ENCODE results near the gene EFL1.
A peak's percentile ranks its signal among the peaks of the same experiment; 100 is the strongest.
"Not testable (repeated sequence)": the region's sequence is repeated elsewhere in the genome, so short reads cannot be mapped to it uniquely, and the experiment has no call there.

EFL1 gene

DNA sequence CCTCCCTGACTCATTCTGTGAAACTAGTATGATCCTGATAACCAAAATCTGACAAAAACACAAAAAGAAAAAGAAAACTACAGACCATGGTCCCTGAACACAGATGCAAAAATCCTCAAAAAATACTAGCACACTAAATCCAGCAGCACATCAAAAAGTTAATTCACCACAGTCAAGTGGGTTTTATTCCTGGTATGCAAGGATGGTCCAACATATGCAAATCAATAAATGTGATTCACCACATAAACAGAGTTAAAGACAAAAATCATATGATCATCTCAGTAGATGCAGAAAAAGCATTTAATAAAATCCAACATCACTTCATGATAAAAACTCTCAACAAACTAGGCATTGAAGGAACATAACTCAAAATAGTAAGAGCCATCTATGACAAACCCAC, 12.9 kb upstream of the EFL1 start:
- no peak overlapping the region for H3K4me3 ChIP-seq (ENCODE audit: low read depth, low read length)
- H3K9ac ChIP-seq, result no peak overlapping the region
- H3K27me3 ChIP-seq (ENCODE audit: control insufficient read depth, insufficient read depth, low read length), result no peaks in the 10 kb centered on the region
- TF ChIP-seq CTCF (IDR thresholded peaks at IDR 0.05), result no peak
- H3K4me1 ChIP-seq, result no peaks in the 10 kb centered on the region
- H3K79me2 ChIP-seq, result no peaks in the 10 kb centered on the region
- no peak overlapping the region for H2AFZ ChIP-seq
- no peaks in the 10 kb centered on the region for H3K9me3 ChIP-seq (ENCODE audit: control insufficient read depth, low read length)
- H3K36me3 ChIP-seq (ENCODE audit: control insufficient read depth, insufficient read depth, low read length), result no peaks in the 10 kb centered on the region
- H3K27ac ChIP-seq, result no peak overlapping the region
- no peak overlapping the region for H3K4me2 ChIP-seq (ENCODE audit: low read length)

GRCh38 chr15:82272154-82272553, 9.6 kb upstream of the EFL1 start:
- Histone ChIP-seq H3K79me2 (no peaks in the 10 kb centered on the region), H3K4me2 (ENCODE audit: low read length) (no peak overlapping the region), H3K9me3 (ENCODE audit: control insufficient read depth, low read length) (no peaks in the 10 kb centered on the region), H3K9ac (no peak overlapping the region), H3K27me3 (ENCODE audit: control insufficient read depth, insufficient read depth, low read length) (no peaks in the 10 kb centered on the region), H3K4me3 (ENCODE audit: low read depth, low read length) (no peak overlapping the region), H2AFZ (no peak overlapping the region), H3K36me3 (ENCODE audit: control insufficient read depth, insufficient read depth, low read length) (no peaks in the 10 kb centered on the region), H3K4me1 (no peaks in the 10 kb centered on the region), H3K27ac (no peak overlapping the region)
- no peak for TF ChIP-seq CTCF (IDR thresholded peaks at IDR 0.05)

- H3K4me1 ChIP-seq; H3K27me3 ChIP-seq (ENCODE audit: control insufficient read depth, insufficient read depth, low read length); H3K4me2 ChIP-seq (ENCODE audit: low read length); H3K27ac ChIP-seq; H3K36me3 ChIP-seq (ENCODE audit: control insufficient read depth, insufficient read depth, low read length); H3K4me3 ChIP-seq (ENCODE audit: low read depth, low read length); H3K9ac ChIP-seq; H2AFZ ChIP-seq; H3K9me3 ChIP-seq (ENCODE audit: control insufficient read depth, low read length); H3K79me2 ChIP-seq: not testable (repeated sequence)
These were observed 5.9 kb upstream of the EFL1 start for GRCh38 chr15:82268454-82268853.

DNA sequence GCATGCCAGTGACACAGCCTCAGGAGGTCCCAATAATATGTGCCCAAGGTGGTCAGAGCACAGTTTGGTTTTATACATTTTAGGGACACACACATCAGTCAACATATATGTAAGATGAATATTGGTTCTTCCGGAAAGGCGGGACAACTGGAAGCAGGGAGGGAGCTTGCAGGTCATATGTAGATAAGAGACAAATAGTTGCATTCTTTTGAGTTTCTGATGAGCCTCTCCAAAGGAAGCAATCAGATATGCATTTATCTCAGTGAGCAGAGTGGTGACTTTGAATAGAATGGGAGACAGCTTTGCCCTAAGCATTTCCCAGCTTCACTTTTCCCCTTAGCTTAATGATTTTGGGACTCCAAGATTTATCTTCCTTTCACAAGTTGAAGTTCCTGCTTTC, 4.6 kb upstream of the EFL1 start:
- not testable (repeated sequence) for H3K27me3 ChIP-seq (ENCODE audit: control insufficient read depth, insufficient read depth, low read length); H3K9me3 ChIP-seq (ENCODE audit: control insufficient read depth, low read length); H3K4me3 ChIP-seq (ENCODE audit: low read depth, low read length); H3K79me2 ChIP-seq; H3K9ac ChIP-seq; H3K4me2 ChIP-seq (ENCODE audit: low read length); H2AFZ ChIP-seq; H3K4me1 ChIP-seq; H3K27ac ChIP-seq; H3K36me3 ChIP-seq (ENCODE audit: control insufficient read depth, insufficient read depth, low read length)

DNA sequence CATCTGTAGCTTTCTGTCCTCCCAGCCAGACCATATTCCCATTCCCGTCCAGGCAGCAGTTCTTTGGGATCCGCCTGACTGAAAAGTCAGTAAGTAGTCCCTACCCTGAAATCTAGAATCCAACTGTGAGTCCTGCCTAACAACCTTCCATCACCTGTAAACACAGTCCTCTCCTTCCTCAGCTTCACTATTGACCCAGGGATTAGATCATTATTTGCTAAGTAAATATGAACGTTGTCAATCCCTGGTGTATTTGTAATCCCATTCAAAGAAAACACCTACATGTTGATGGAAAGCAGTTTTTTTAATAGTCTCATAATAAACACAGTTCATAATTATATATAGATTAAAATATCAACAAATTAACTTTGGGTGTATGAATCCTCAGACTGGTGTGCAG, 816 bp upstream of the EFL1 start:
- Histone ChIP-seq H3K4me2 (ENCODE audit: low read length) (peak overlapping the region; percentile 84), H3K9ac (no peak overlapping the region), H3K27me3 (ENCODE audit: control insufficient read depth, insufficient read depth, low read length) (no peaks in the 10 kb centered on the region), H2AFZ (peak overlapping the region; percentile 79), H3K4me1 (no peaks in the 10 kb centered on the region), H3K4me3 (ENCODE audit: low read depth, low read length) (peak overlapping the region; percentile 79), H3K79me2 (no peaks in the 10 kb centered on the region), H3K9me3 (ENCODE audit: control insufficient read depth, low read length) (no peaks in the 10 kb centered on the region), H3K36me3 (ENCODE audit: control insufficient read depth, insufficient read depth, low read length) (no peaks in the 10 kb centered on the region), H3K27ac (no peak overlapping the region)
- no peak for TF ChIP-seq CTCF (IDR thresholded peaks at IDR 0.05)

DNA sequence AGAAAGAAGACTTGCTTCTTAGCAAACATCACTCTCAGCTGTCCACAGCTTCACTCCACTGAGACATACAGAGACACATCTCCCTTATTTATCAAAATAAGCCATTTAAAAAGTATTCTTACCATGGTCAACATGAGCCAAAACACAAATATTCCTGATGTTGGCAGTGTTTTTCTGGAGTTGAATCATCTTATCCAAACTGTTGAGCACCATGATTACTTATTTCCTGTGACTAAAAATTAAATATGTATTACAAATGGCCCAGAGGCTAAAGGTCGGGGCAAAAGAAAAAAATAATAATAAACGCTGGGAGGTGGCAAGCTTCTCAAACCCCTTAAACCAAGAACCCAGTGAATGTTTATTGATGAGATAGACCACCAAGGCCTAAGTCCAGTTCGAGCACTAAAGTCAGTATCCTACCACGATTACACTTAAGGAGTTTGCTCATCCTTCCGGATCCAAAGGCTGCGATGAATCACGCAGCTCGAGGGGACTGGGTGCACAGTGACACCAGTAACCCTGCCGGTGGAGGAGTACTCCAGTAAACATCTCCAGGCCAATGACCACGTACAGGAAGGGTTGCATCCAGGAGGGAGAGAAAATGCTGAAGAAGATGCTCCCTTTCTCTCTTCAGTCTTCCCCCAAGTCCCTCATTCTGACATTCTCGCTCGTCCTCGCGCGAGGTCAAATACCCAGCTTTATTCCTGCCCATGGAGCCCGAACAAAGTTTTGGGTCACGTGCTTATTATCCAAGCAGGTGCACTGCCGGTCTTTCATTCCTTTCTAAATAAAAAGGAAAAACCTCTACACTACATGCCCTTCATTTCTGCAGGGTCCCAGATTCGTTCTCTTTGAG, 740 bp downstream of the EFL1 start:
- not testable (repeated sequence) for H3K27me3 ChIP-seq (ENCODE audit: control insufficient read depth, insufficient read depth, low read length); H3K9ac ChIP-seq; H3K79me2 ChIP-seq; H3K4me1 ChIP-seq; H3K36me3 ChIP-seq (ENCODE audit: control insufficient read depth, insufficient read depth, low read length); H3K9me3 ChIP-seq (ENCODE audit: control insufficient read depth, low read length)
- H3K4me3 ChIP-seq (ENCODE audit: low read depth, low read length), result peak overlapping the region; percentile 79
- peak overlapping the region; percentile 30 for H3K27ac ChIP-seq
- H3K4me2 ChIP-seq (ENCODE audit: low read length), result peak overlapping the region; percentile 84
- H2AFZ ChIP-seq, result peak overlapping the region; percentile 79

- not testable (repeated sequence) for H3K4me3 ChIP-seq (ENCODE audit: low read depth, low read length); H3K36me3 ChIP-seq (ENCODE audit: control insufficient read depth, insufficient read depth, low read length); H3K4me1 ChIP-seq; H3K79me2 ChIP-seq; H3K9ac ChIP-seq; H3K27me3 ChIP-seq (ENCODE audit: control insufficient read depth, insufficient read depth, low read length); H3K9me3 ChIP-seq (ENCODE audit: control insufficient read depth, low read length); H2AFZ ChIP-seq; H3K4me2 ChIP-seq (ENCODE audit: low read length); H3K27ac ChIP-seq
These were observed 14.3 kb downstream of the EFL1 start for GRCh38 chr15:82248261-82248660.

DNA sequence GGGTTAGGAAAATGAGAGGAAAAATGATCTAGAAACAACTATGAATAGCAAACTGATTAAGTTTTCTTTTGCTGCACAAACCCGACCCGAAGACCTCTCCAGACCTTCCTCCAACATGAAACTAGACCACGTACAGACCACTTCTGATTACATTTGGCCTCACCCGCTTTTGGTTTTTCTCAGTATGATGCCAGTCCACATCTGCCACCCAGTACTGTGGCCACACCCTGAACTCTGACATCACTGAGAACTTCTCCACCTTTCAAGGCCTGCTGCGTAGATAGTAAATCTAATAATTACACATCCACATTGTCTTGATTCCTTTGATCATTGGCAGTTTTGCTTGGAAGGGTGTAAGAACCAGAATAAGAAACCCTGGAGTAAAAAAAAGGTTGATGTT, 16.6 kb downstream of the EFL1 start:
- H3K79me2 ChIP-seq; H3K36me3 ChIP-seq (ENCODE audit: control insufficient read depth, insufficient read depth, low read length); H3K27me3 ChIP-seq (ENCODE audit: control insufficient read depth, insufficient read depth, low read length); H3K4me1 ChIP-seq; H3K9me3 ChIP-seq (ENCODE audit: control insufficient read depth, low read length); H3K4me3 ChIP-seq (ENCODE audit: low read depth, low read length); H3K4me2 ChIP-seq (ENCODE audit: low read length); H3K9ac ChIP-seq; H3K27ac ChIP-seq; H2AFZ ChIP-seq: not testable (repeated sequence)

GRCh38 chr15:82243644-82244043, 18.9 kb downstream of the EFL1 start:
- not testable (repeated sequence) for H3K9me3 ChIP-seq (ENCODE audit: control insufficient read depth, low read length); H3K79me2 ChIP-seq; H3K4me3 ChIP-seq (ENCODE audit: low read depth, low read length); H3K27me3 ChIP-seq (ENCODE audit: control insufficient read depth, insufficient read depth, low read length); H2AFZ ChIP-seq; H3K4me1 ChIP-seq; H3K9ac ChIP-seq; H3K27ac ChIP-seq; H3K36me3 ChIP-seq (ENCODE audit: control insufficient read depth, insufficient read depth, low read length); H3K4me2 ChIP-seq (ENCODE audit: low read length)
